ENCODE measurements around the gene DNER. TPM values are rescaled to one million over a fixed set of nuclear protein-coding genes. Genes with fewer than 3 reads are reported as not detected.

DNER gene
- total and polyA plus RNA-seq, 2 donors (not counting 3 experiments of a cell fraction or from before 2014, with no cell fraction given): 0.01 TPM; not detected in 1

DNA sequence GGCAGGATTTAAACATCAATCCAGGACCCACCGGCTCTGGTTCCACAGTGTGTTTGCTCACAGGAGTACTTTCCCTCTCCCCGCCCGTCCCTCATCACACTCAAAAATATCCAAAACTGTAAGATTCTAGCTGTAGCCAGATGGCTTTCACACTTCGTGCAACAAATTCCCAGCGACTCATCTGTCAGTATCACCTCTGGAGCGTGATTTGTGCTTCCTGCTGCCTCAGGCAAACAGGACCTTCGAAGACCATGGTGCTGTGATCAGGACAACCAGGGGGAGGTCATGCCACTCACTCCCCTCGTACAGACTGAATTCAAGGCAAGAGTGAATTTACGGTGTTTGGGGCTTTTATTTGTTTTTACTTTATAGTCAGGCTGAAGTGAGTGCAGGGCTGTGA lies 288.8 kb downstream of the DNER start:
- Histone ChIP-seq H3K9me3 (replicated peaks; ENCODE audit: control insufficient read depth, insufficient read depth, low read length) (no peaks in the 10 kb centered on the region), H3K9ac (replicated peaks; ENCODE audit: extremely low read depth, insufficient read depth, low read length) (no peak overlapping the region), H3K4me2 (ENCODE audit: insufficient read depth, low read length) (no peak overlapping the region), H3K36me3 (ENCODE audit: control insufficient read depth in 2 of 2, extremely low read depth in 1 of 2, insufficient read depth in 2 of 2, low read length in 2 of 2) (no peaks in the 10 kb centered on the region), H3K27ac (ENCODE audit: insufficient read depth, low read depth, low read length) (no peak overlapping the region), H3K4me1 (ENCODE audit: control insufficient read depth, extremely low read depth, insufficient read depth, low read length) (no peaks in the 10 kb centered on the region), H3K4me3 (replicated peaks in 1 of 3; ENCODE audit: insufficient read depth in 1 of 3, low read depth in 1 of 3, low read length in 3 of 3) (no peak overlapping the region), H3K27me3 (ENCODE audit: control insufficient read depth in 2 of 2, insufficient read depth in 2 of 2, low read length in 2 of 2) (no peaks in the 10 kb centered on the region), H4K20me1 (replicated peaks; ENCODE audit: control insufficient read depth, extremely low read depth, insufficient read depth, low read length) (no peaks in the 10 kb centered on the region), H3K9me1 (replicated peaks; ENCODE audit: control insufficient read depth, extremely low read depth, insufficient read depth, low read length) (no peaks in the 10 kb centered on the region), H3K79me2 (ENCODE audit: control insufficient read depth, insufficient read depth, low read length) (no peaks in the 10 kb centered on the region), H2AFZ (ENCODE audit: low read depth, low read length) (no peak overlapping the region)
- ChIA-PET CTCF (interaction anchor here (1.1 to 1.5 kb wide), 2 partner anchors 161 kb away, joined by 4 to 6 read pairs; no protein-coding TSS in a partner anchor), POLR2A (no interaction called here)
- no peak for FAIRE-seq
- dilution Hi-C loops (cut with MboI; ENCODE audit: extremely low pct_ligation_motif_present, low sequenced_read_pairs) (no loop called here), intact Hi-C loops (cut with micrococcal nuclease) (no loop called here)
- BruUV-seq (replicated peaks): no TSS peak
- no peak for DNase-seq (ENCODE audit: low read depth, low spot score)
- no peak for TF ChIP-seq POLR2AphosphoS5 (IDR thresholded peaks at IDR 0.05; ENCODE audit: insufficient read depth, low read depth, low read length)
- TF ChIP-seq GATA2 (IDR thresholded peaks at IDR 0.05; ENCODE audit: insufficient read depth, insufficient read length, low read depth, low read length): no peak

- H3K27ac ChIP-seq (ENCODE audit: insufficient read depth, low read depth, low read length): no peak overlapping the region
- no peak for DNase-seq (ENCODE audit: low read depth, low spot score)
- no peak overlapping the region for H3K4me3 ChIP-seq (replicated peaks in 1 of 3; ENCODE audit: insufficient read depth in 1 of 3, low read depth in 1 of 3, low read length in 3 of 3)
- no TSS peak for BruUV-seq (replicated peaks)
- dilution Hi-C loops (cut with MboI; ENCODE audit: extremely low pct_ligation_motif_present, low sequenced_read_pairs) (no loop called here), intact Hi-C loops (cut with micrococcal nuclease) (no loop called here)
- no peak overlapping the region for H3K4me2 ChIP-seq (ENCODE audit: insufficient read depth, low read length)
- H3K36me3 ChIP-seq (ENCODE audit: control insufficient read depth in 2 of 2, extremely low read depth in 1 of 2, insufficient read depth in 2 of 2, low read length in 2 of 2): no peaks in the 10 kb centered on the region
- no peaks in the 10 kb centered on the region for H3K9me3 ChIP-seq (replicated peaks; ENCODE audit: control insufficient read depth, insufficient read depth, low read length)
- FAIRE-seq: no peak
- no peaks in the 10 kb centered on the region for H3K9me1 ChIP-seq (replicated peaks; ENCODE audit: control insufficient read depth, extremely low read depth, insufficient read depth, low read length)
- H3K9ac ChIP-seq (replicated peaks; ENCODE audit: extremely low read depth, insufficient read depth, low read length): no peak overlapping the region
- no peaks in the 10 kb centered on the region for H3K27me3 ChIP-seq (ENCODE audit: control insufficient read depth in 2 of 2, insufficient read depth in 2 of 2, low read length in 2 of 2)
- no peaks in the 10 kb centered on the region for H4K20me1 ChIP-seq (replicated peaks; ENCODE audit: control insufficient read depth, extremely low read depth, insufficient read depth, low read length)
- H3K4me1 ChIP-seq (ENCODE audit: control insufficient read depth, extremely low read depth, insufficient read depth, low read length): no peaks in the 10 kb centered on the region
- CTCF ChIA-PET: interaction anchor here (1.8 kb wide), 1 partner anchor 165 kb away, joined by 4 read pairs; no protein-coding TSS in a partner anchor
- POLR2A ChIA-PET: no interaction called here
- H2AFZ ChIP-seq (ENCODE audit: low read depth, low read length): no peak overlapping the region
- no peak for TF ChIP-seq FOS (IDR thresholded peaks at IDR 0.05; ENCODE audit: borderline replicate concordance, insufficient read depth, low read length)
- no peaks in the 10 kb centered on the region for H3K79me2 ChIP-seq (ENCODE audit: control insufficient read depth, insufficient read depth, low read length)
Observed at GRCh38 chr2:229422063-229422462, 292.3 kb downstream of the DNER start.
